Activated CD4-positive, alpha-beta T cell treated with anti-CD3 and anti-CD28 coated beads, Interleukin-2, amount 10 ng/mL, durations not matched to agents 7 days and 5 days (primary cell): ENCODE results near the gene CX3CR1. TPM values are rescaled to one million over a fixed set of nuclear protein-coding genes. Genes with fewer than 3 reads are reported as not detected.
"Not testable (repeated sequence)": the region's sequence is repeated elsewhere in the genome, so short reads cannot be mapped to it uniquely, and the experiment has no call there.

Experiments used
- CTCF ChIA-PET: fragments of 350-600 bp; sonication (Branson Sonifier 250); formaldehyde crosslinking; loops from one replicate; lab custom pipeline; 2021; ENCODE audit warnings: antibody characterized with exemption; lab: Charles Lee
- POLR2A ChIA-PET: fragments of 350-600 bp; sonication (Branson Sonifier 250); formaldehyde crosslinking; loops from one replicate; lab custom pipeline; 2021; ENCODE audit warnings: antibody characterized with exemption; lab: Charles Lee
- DNase-seq: peaks from one replicate; pipeline ENCODE4 v3.0.0-alpha.2; 2020
- H3K27ac Mint-ChIP-seq: one replicate; pipeline ENCODE4 v1.8.0; 2021; ENCODE audit warnings: mild to moderate bottlenecking, moderate library complexity, mixed read lengths
- H3K27me3 Mint-ChIP-seq: one replicate; pipeline ENCODE4 v1.8.0; 2021; ENCODE audit warnings: mixed read lengths
- H3K36me3 Mint-ChIP-seq: one replicate; pipeline ENCODE4 v1.8.0; 2021; ENCODE audit warnings: low read depth, mixed read lengths
- H3K4me1 Mint-ChIP-seq: one replicate; pipeline ENCODE4 v1.8.0; 2021; ENCODE audit warnings: mixed read lengths
- H3K4me3 Mint-ChIP-seq: one replicate; pipeline ENCODE4 v1.8.0; 2021; ENCODE audit warnings: mild to moderate bottlenecking, moderate library complexity, mixed read lengths
- H3K9me3 Mint-ChIP-seq: one replicate; pipeline ENCODE4 v1.8.0; 2021; ENCODE audit warnings: mixed read lengths
- total RNA-seq, 2 experiments: library from RNA; stranded (reverse); gene quantifications; one replicate each; pipeline ENCODE4 v1.2.3, GENCODE V29; 2021

The CX3CR1 gene, protein sequence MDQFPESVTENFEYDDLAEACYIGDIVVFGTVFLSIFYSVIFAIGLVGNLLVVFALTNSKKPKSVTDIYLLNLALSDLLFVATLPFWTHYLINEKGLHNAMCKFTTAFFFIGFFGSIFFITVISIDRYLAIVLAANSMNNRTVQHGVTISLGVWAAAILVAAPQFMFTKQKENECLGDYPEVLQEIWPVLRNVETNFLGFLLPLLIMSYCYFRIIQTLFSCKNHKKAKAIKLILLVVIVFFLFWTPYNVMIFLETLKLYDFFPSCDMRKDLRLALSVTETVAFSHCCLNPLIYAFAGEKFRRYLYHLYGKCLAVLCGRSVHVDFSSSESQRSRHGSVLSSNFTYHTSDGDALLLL
- total RNA-seq, result 1 to 10 TPM in 1 of 2 experiments, under 1 TPM in 1; 0.60 to 1.5 TPM

GRCh38 chr3:39279745-39280517 lies at the start of gene CX3CR1:
Gene CX3CR1 (minus strand): TSS chr3:39280036. CDS start chr3:39266509, 13,527 bp downstream.
- H3K27me3 Mint-ChIP-seq, result peaks cover 24% of the 10 kb centered on the region
- no peak for DNase-seq
- ChIA-PET CTCF (interaction anchor here (0.9 to 10.7 kb wide), 5 partner anchors 11 to 104 kb away, joined by 3 to 146 read pairs (median 5); partner anchors contain the start of gene XIRP1), POLR2A (no interaction called here)
- no peak within 1 kb of the TSS for H3K4me3 Mint-ChIP-seq
- no peaks in the 10 kb centered on the region for H3K36me3 Mint-ChIP-seq
- H3K9me3 Mint-ChIP-seq, result no peaks in the 10 kb centered on the region
- H3K4me1 Mint-ChIP-seq, result peaks cover 61% of the 10 kb centered on the region
- no peak within 1 kb of the TSS for H3K27ac Mint-ChIP-seq

- DNase-seq, result no peak
- Mint-ChIP-seq H3K9me3 (peaks cover 1% of the 10 kb centered on the region), H3K27ac (peak within 1 kb of the TSS; percentile 1), H3K4me1 (peaks cover 41% of the 10 kb centered on the region), H3K36me3 (no peaks in the 10 kb centered on the region), H3K27me3 (no peaks in the 10 kb centered on the region), H3K4me3 (no peak within 1 kb of the TSS)
- ChIA-PET POLR2A (no interaction called here), CTCF (interaction anchor here (1.7 kb wide), 1 partner anchor 34 kb away, joined by 4 read pairs; no protein-coding TSS in a partner anchor)
Measured at GRCh38 chr3:39329493-39329892, 49.7 kb upstream of the CX3CR1 start, which contains the start of gene CCR8. Gene CCR8 (plus strand): TSS chr3:39329709. CDS start chr3:39332332, 2,623 bp downstream.

- H3K4me1 Mint-ChIP-seq, result peaks cover 52% of the 10 kb centered on the region
Measured at GRCh38 chr3:39327746-39328349, 48.0 kb upstream of the CX3CR1 start.

GRCh38 chr3:39327053-39327745 lies 47.4 kb upstream of the CX3CR1 start:
- ChIA-PET CTCF (interaction anchor here (0.9 kb wide), 1 partner anchor 9 kb away, joined by 3 read pairs; no protein-coding TSS in a partner anchor), POLR2A (interaction anchor here (0.6 kb wide), 1 partner anchor 111 kb away, joined by 4 read pairs; no protein-coding TSS in a partner anchor)
- Mint-ChIP-seq H3K27me3 (no peaks in the 10 kb centered on the region), H3K4me3 (no peak overlapping the region), H3K4me1 (peaks cover 55% of the 10 kb centered on the region), H3K27ac (peak overlapping the region; percentile 67), H3K9me3 (peaks cover 2% of the 10 kb centered on the region), H3K36me3 (peaks cover 4% of the 10 kb centered on the region)
- DNase-seq, result no peak

More at GRCh38 chr3:39327746-39328349, 48.0 kb upstream of the CX3CR1 start:
- DNase-seq, result no peak
- CTCF ChIA-PET, result interaction anchor here (0.9 kb wide), 1 partner anchor 9 kb away, joined by 3 read pairs; no protein-coding TSS in a partner anchor
- peaks cover 4% of the 10 kb centered on the region for H3K36me3 Mint-ChIP-seq
- POLR2A ChIA-PET, result no interaction called here
- peak overlapping the region; percentile 67 for H3K27ac Mint-ChIP-seq
- no peak overlapping the region for H3K4me3 Mint-ChIP-seq
- peaks cover 2% of the 10 kb centered on the region for H3K9me3 Mint-ChIP-seq
- H3K27me3 Mint-ChIP-seq, result no peaks in the 10 kb centered on the region

- Mint-ChIP-seq H3K4me3 (no peak overlapping the region), H3K9me3 (peaks cover 2% of the 10 kb centered on the region), H3K27ac (no peak overlapping the region), H3K4me1 (peaks cover 61% of the 10 kb centered on the region), H3K36me3 (peaks cover 6% of the 10 kb centered on the region), H3K27me3 (peaks cover 6% of the 10 kb centered on the region)
- no peak for DNase-seq
- ChIA-PET CTCF (interaction anchor here (0.6 to 1.4 kb wide), 3 partner anchors 21 to 33 kb away, joined by 3 to 5 read pairs (median 3); no protein-coding TSS in a partner anchor), POLR2A (no interaction called here)
Measured at GRCh38 chr3:39325236-39325635, 45.4 kb upstream of the CX3CR1 start.

DNA sequence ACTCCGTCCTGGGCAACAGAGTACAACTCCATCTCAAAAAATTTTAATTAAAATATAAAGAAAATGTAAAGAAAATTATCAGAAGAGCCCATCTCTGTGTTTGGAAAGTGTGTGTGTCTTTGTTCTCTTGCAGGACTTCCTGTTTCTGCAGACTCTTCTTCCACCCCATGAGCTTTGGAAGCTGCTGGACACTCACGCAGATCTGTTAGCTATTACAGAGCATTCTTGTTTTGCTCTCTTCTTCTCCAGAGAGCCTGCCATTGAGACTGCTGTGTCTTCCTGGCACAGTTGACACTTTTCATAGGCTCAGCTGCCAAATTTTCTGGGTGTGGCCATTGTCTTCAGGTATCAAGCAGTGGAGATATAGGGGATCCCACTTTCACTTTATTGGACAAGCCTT lies 43.7 kb upstream of the CX3CR1 start:
- H3K4me1 Mint-ChIP-seq, result peaks cover 58% of the 10 kb centered on the region
- DNase-seq, result no peak
- no peak overlapping the region for H3K4me3 Mint-ChIP-seq
- POLR2A ChIA-PET, result no interaction called here
- CTCF ChIA-PET, result interaction anchor here (1.2 kb wide), 1 partner anchor 50 kb away, joined by 3 read pairs; no protein-coding TSS in a partner anchor
- peaks cover 2% of the 10 kb centered on the region for H3K9me3 Mint-ChIP-seq
- no peak overlapping the region for H3K27ac Mint-ChIP-seq
- H3K36me3 Mint-ChIP-seq, result peaks cover 6% of the 10 kb centered on the region
- H3K27me3 Mint-ChIP-seq, result peaks cover 11% of the 10 kb centered on the region

- Mint-ChIP-seq H3K4me1 (peaks cover 53% of the 10 kb centered on the region), H3K27ac (no peak overlapping the region), H3K4me3 (no peak overlapping the region), H3K9me3 (peaks cover 2% of the 10 kb centered on the region), H3K27me3 (peaks cover 11% of the 10 kb centered on the region), H3K36me3 (peaks cover 6% of the 10 kb centered on the region)
- ChIA-PET POLR2A (no interaction called here), CTCF (interaction anchor here (1.0 kb wide), 1 partner anchor 27 kb away, joined by 3 read pairs; no protein-coding TSS in a partner anchor)
- DNase-seq, result no peak
Measured at GRCh38 chr3:39322936-39323335, 43.1 kb upstream of the CX3CR1 start.

- Mint-ChIP-seq H3K4me1 (peaks cover 46% of the 10 kb centered on the region), H3K27me3 (peaks cover 11% of the 10 kb centered on the region)
- POLR2A ChIA-PET, H3K36me3 Mint-ChIP-seq, H3K27ac Mint-ChIP-seq, H3K9me3 Mint-ChIP-seq, DNase-seq, H3K4me3 Mint-ChIP-seq: not testable (repeated sequence)
- CTCF ChIA-PET, result interaction anchor here (0.7 to 1.2 kb wide), 3 partner anchors 24 to 820 kb away, joined by 3 read pairs; no protein-coding TSS in a partner anchor
Measured at GRCh38 chr3:39322209-39322715, 42.4 kb upstream of the CX3CR1 start.

GRCh38 chr3:39321574-39321983 lies 41.7 kb upstream of the CX3CR1 start:
- H3K9me3 Mint-ChIP-seq, H3K36me3 Mint-ChIP-seq, H3K4me3 Mint-ChIP-seq, POLR2A ChIA-PET, DNase-seq, H3K27ac Mint-ChIP-seq: not testable (repeated sequence)
- Mint-ChIP-seq H3K4me1 (peaks cover 40% of the 10 kb centered on the region), H3K27me3 (peaks cover 11% of the 10 kb centered on the region)
- CTCF ChIA-PET, result interaction anchor here (0.7 to 1.2 kb wide), 3 partner anchors 14 to 819 kb away, joined by 3 read pairs; no protein-coding TSS in a partner anchor

DNA sequence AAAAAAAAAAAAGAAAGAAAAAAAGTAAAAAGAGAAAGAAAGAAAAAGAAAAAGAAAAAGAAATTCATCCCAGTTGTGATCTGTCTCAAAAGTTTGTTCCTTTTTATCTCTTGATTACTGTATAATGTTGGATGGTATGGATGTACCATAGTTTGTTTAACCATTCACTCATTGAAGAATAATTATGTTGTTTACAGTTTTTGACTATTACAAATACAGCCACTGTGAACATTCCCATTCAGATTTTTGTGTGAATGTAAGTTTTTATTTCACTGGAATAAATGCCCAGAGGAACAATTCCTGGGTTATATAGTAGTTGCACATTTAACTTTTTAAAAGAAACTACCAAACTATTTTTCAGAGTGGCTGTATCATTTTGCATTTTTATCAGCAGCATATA lies 39.4 kb upstream of the CX3CR1 start:
- POLR2A ChIA-PET, result interaction anchor here (0.6 kb wide), 1 partner anchor 20 kb away, joined by 3 read pairs; no protein-coding TSS in a partner anchor
- no peak for DNase-seq
- no peak overlapping the region for H3K4me3 Mint-ChIP-seq

GRCh38 chr3:39318301-39318700 lies 38.5 kb upstream of the CX3CR1 start:
- DNase-seq, result no peak
- Mint-ChIP-seq H3K4me1 (peaks cover 24% of the 10 kb centered on the region), H3K27me3 (peaks cover 13% of the 10 kb centered on the region), H3K36me3 (peaks cover 12% of the 10 kb centered on the region), H3K9me3 (peaks cover 15% of the 10 kb centered on the region), H3K27ac (no peak overlapping the region), H3K4me3 (no peak overlapping the region)
- ChIA-PET POLR2A (no interaction called here), CTCF (interaction anchor here (0.7 to 1.5 kb wide), 6 partner anchors 9 to 160 kb away, joined by 3 to 5 read pairs (median 4); no protein-coding TSS in a partner anchor)

More for the DNA sequence above, 39.4 kb upstream of the CX3CR1 start:
- H3K36me3 Mint-ChIP-seq, result peaks cover 10% of the 10 kb centered on the region
- CTCF ChIA-PET, result interaction anchor here (1.1 to 1.5 kb wide), 2 partner anchors 27 to 31 kb away, joined by 4 read pairs; no protein-coding TSS in a partner anchor
- H3K27ac Mint-ChIP-seq, result no peak overlapping the region
- H3K27me3 Mint-ChIP-seq, result peaks cover 11% of the 10 kb centered on the region
- H3K9me3 Mint-ChIP-seq, result peaks cover 11% of the 10 kb centered on the region
- H3K4me1 Mint-ChIP-seq, result peaks cover 29% of the 10 kb centered on the region
